Brain pericyte (primary cell): Measurements from ENCODE around the gene ARL15.

Experiments
- DNase-seq: peaks from one replicate; pipeline ENCODE4 v3.0.0-alpha.2; 2012; ENCODE audit warnings: low read depth, low spot score

Gene ARL15

DNA sequence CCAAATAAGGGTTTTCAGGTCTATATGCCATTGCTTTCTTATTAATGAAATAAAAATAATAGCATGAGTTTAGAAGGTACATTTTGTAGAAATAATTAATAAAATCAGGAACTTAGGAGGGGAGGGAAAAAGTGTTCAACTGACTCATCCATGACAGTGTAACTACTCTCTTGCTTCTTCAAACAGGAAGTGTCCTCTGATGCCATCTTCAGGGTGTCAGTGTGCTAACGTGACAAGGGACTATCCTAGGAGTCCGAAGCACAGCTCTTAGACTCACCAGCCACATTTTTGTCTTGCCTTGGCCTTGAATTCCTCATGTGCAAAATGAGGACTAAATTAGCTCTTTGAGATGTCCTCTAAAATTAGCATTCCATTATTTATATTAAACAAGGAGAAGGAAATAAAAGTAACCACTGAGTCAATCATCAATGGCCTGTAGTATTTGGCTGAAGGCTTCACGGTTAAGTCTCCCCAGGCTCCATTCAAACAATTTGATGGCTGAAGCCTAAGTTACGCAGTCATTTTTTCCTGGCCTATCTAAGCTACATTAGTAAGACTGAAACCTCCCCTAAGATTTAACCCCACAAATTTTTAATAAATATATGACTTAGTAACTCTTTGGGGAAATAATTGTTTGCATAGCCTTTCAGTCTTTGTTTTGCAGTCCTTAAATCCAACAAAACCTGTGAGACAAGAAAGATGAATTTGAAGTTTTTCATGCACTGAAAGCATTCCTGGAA is 151.1 kb downstream of the ARL15 start:
- no peak for DNase-seq

- DNase-seq: no peak
Measured at GRCh38 chr5:54156577-54156976, 153.8 kb downstream of the ARL15 start.

DNA sequence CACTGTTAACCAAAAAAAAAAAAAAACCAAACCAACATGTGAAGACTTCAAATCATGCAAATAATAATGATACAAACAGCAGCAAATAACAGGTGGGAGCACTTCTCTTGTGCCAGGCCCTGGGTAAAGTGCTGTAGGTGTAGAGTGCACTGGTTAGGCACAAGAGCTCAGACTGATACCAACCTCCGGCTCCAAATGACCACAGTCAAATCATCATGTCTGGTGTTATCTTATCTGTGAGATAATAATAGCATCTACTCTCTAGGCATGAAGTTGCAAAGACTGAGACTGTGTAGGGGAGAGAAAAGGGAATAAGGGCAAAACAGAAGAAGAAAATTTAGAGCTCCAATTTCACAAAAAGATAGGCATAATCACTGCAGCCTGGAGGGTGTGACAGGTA is 159.5 kb downstream of the ARL15 start:
- no peak for DNase-seq

GRCh38 chr5:54148858-54149257 is 161.5 kb downstream of the ARL15 start:
- no peak for DNase-seq

GRCh38 chr5:54148067-54148845 is 162.1 kb downstream of the ARL15 start:
- DNase-seq: no peak

DNA sequence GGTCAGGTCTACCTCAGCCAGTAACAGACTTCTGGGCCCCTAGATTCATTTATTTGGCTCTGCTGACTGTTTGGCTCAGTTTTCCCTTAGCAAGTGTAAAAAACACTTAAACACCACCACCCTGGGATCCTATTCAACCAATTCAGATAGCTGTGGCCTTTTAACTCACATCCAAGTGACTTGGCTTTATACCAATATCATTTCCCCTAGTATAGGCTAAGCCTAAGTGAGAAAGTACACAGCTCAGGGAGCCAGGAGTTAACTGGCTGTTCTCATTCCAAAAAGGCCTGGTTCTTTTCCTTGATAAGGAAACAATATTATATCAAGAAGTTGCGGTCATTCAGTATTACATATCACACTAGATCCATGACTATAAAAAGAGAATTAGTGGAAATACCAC is 163.5 kb downstream of the ARL15 start:
- DNase-seq: no peak

GRCh38 chr5:54146390-54146789 is 164.0 kb downstream of the ARL15 start:
- DNase-seq: no peak

DNA sequence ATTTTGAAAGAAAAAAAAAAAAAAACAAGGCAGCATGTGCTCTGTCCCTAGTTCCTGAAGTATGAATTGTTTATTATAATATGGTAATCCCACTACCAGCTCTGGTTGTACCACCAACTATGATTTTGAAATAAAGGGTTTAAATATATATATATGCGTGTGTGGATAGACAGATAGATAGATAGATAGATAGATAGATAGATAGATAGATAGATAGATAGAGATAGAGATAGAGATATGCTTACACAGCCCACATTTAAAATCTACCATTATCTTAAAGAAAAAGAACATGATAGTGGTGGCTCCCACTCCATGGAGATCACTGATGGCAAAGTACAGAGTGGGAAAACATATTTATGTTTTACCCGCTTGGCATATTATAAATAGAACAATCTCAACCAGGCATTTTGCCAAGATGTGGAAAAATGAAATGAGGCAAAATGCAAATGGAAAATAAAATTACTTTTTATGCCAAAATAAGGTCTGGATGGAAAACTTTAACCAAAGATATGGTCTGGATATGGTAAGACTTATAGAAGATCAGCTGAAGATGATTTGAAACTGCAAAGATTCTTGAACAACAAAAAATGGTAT is 170.0 kb downstream of the ARL15 start:
- no peak for DNase-seq

- DNase-seq: no peak
Measured at GRCh38 chr5:54136516-54137440, 173.6 kb downstream of the ARL15 start.

- DNase-seq: peak; percentile 5
Measured at GRCh38 chr5:54135042-54135441, 175.3 kb downstream of the ARL15 start.

GRCh38 chr5:54133917-54134316 is 176.5 kb downstream of the ARL15 start:
- no peak for DNase-seq

- DNase-seq: no peak
Measured at GRCh38 chr5:54120473-54120872, 189.9 kb downstream of the ARL15 start.

DNA sequence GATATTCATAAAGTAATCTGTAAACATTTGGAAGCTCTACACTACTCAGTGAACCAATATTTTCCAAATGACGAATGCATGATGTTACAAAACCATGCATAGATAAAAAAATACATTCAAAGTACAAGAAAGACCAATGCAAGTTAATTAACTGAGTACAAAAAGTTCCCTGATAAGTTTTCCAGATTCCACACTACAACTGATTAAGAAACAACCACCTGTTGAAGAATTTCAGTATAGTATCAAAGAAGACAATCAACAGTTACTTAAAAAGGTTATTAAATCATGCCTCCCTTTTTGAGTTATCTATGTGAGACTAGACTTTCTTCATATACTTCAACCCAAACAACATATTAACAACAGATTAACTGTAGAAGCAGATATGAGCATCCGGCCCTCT is 192.4 kb downstream of the ARL15 start:
- DNase-seq: no peak

- no peak for DNase-seq
Measured at GRCh38 chr5:54115735-54116403, 194.5 kb downstream of the ARL15 start.

- no peak for DNase-seq
Measured at GRCh38 chr5:54113060-54113459, 197.3 kb downstream of the ARL15 start.

DNA sequence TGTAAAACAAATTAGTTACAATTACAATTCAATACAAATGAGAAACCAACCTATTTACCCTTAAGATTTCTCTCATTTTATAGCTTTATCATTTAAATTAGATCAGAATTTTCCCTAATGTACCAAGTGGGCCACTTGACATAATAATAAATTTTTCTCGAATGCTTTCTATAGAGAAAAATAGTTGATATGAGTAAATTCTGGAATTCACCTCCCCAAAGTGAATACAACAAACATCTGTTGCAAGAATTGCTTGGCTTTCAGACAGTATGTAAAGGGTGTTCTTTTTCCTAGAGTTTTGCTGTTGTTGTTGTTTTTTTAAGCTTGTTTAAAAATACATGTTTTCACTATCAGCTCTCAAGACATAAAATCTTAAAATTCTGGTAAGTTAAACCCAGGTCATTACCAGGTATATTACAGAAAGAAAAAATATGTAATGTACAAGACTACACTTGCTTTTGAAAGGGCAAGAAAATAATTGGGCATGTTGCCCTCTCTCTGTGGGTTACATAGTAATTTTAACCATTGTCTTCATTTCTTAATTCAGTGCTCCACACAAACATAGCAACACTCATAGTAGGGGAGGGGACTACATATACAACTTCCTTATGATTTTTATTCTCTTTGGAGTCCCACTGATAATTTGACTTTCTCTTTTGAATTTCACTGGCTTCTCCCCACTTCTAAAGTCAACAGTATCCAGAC is 200.6 kb downstream of the ARL15 start:
- no peak for DNase-seq

- no peak for DNase-seq
Measured at GRCh38 chr5:54108136-54108535, 202.2 kb downstream of the ARL15 start.

- DNase-seq: no peak
Measured at GRCh38 chr5:54103871-54104270, 206.5 kb downstream of the ARL15 start.

- DNase-seq: no peak
Measured at GRCh38 chr5:54098267-54098666, 212.1 kb downstream of the ARL15 start.

GRCh38 chr5:54095969-54096368 is 214.4 kb downstream of the ARL15 start:
- no peak for DNase-seq

- no peak for DNase-seq
Measured at GRCh38 chr5:54094706-54095105, 215.7 kb downstream of the ARL15 start.
